Tibial nerve (tissue), 4 donors: ENCODE measurements around the gene SOWAHC. TPM values are rescaled to one million over a fixed set of nuclear protein-coding genes. Genes with fewer than 3 reads are reported as not detected.
A peak's percentile ranks its signal among the peaks of the same experiment; 100 is the strongest.
"Not testable (repeated sequence)": the region's sequence is repeated elsewhere in the genome, so short reads cannot be mapped to it uniquely, and the experiment has no call there.

Source experiments
- DNase-seq, 2 donors: peaks; one replicate each; pipeline ENCODE4 v3.0.0-alpha.2; 2019; ENCODE audit warnings: low spot score in 2 of 2
- H3K27ac ChIP-seq, 4 donors: fragments of 200-600 bp; sonication (generic) in 3 of 4; one replicate each; pipeline ENCODE4 v1.5.1; 2017 to 2019; ENCODE audit warnings: mild to moderate bottlenecking in 1 of 4
- H3K27me3 ChIP-seq, 2 donors: fragments of 200-600 bp; sonication (generic) in 1 of 2; one replicate each; pipeline versions ENCODE4 v1.5.1 to v1.6.0; 2017 to 2019
- H3K36me3 ChIP-seq, 3 donors: fragments of 200-600 bp; sonication (generic); one replicate each; pipeline ENCODE4 v1.5.1; 2018 to 2019
- H3K4me1 ChIP-seq, 4 donors: fragments of 200-600 bp; sonication (generic) in 3 of 4; one replicate each; pipeline ENCODE4 v1.5.1; 2017 to 2019
- H3K4me3 ChIP-seq, 4 donors: fragments of 200-600 bp; sonication (generic) in 3 of 4; one replicate each; pipeline ENCODE4 v1.5.1; 2017 to 2019; ENCODE audit warnings: mild to moderate bottlenecking in 1 of 4, moderate library complexity in 1 of 4
- H3K9me3 ChIP-seq, 4 donors: fragments of 200-600 bp; sonication (generic) in 3 of 4; one replicate each; pipeline ENCODE4 v1.5.1; 2017 to 2019
- CTCF ChIP-seq, 5 experiments: fragments of 200-600 bp in 3 of 5; fragments of 450-650 bp in 2 of 5; sonication (generic) in 3 of 5; IDR thresholded peaks; one replicate each; pipeline ENCODE4 v1.5.1; 2016 to 2019; ENCODE audit warnings: antibody characterized with exemption in 5 of 5, mild to moderate bottlenecking in 3 of 5, moderate library complexity in 2 of 5
- EP300 ChIP-seq, 2 donors: sonication (generic); formaldehyde crosslinking; IDR thresholded peaks; one replicate each; pipeline ENCODE4 v1.6.1; 2017; ENCODE audit warnings: antibody characterized with exemption in 2 of 2, mild to moderate bottlenecking in 1 of 2
- POLR2A ChIP-seq, 2 donors: fragments of 450-650 bp; IDR thresholded peaks; one replicate each; pipeline ENCODE4 v1.6.1; 2017; ENCODE audit warnings: antibody characterized with exemption in 2 of 2, mild to moderate bottlenecking in 2 of 2, moderate library complexity in 2 of 2
- WGBS, 2 donors: methylation state at CpG; one replicate each; pipeline ENCODE4 v1.1.5; 2018; 5-methylcytosine and 5-hydroxymethylcytosine counted together
- total RNA-seq, 4 donors: library from RNA; depleted of rRNA; stranded (reverse); fragments of >200 nt; gene quantifications; one replicate each; pipeline ENCODE4 v1.1.0, GENCODE V29; 2016

SOWAHC gene
- 10 to 100 TPM; 24.5 to 26.9 (median 25.1) TPM for total RNA-seq

DNA sequence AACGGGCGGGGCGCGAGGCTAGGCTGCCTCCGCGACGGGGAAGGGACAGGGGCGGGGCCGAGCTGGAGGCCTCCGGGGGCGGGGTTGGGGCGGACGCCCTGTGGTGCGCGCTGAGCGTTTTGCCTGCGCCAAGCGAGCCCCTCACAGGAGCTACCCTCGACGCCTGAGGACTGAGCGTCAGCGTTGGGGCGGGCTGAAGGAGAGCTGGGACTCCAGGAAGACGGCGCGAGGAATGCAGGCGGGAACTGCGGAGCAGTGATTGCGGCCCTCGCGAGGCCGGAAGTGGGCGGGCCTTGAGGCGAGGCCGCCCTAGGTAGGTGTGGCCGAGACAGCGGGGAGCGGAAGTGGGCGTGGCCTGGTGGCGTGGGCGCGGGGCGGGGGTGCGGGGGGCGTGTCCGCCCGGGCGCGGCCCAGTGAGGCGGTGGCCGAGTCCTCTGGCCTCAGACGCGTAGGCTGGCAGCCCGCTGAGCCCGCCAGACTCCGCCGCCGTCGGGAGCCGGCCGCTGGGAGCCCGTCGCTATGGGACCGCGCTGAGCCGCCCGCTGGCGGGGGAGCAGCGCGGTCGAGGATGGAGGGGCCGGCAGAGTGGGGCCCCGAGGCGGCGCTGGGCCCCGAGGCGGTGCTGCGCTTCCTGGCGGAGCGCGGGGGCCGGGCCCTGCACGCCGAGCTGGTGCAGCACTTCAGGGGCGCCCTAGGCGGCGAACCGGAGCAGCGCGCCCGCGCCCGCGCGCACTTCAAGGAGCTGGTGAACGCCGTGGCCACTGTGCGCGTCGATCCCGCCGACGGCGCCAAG lies at the start of gene SOWAHC, which contains the start of gene SEPTIN10:
Gene SOWAHC (plus strand): TSS at position 443 of the 793 bp plus-strand sequence. CDS start 126 bp downstream, at position 569.
Gene SEPTIN10 (minus strand): TSS at position 45 of the 793 bp plus-strand sequence. CDS start 139 bp downstream, outside the sequence.
- H3K27me3 ChIP-seq, result no peaks in the 10 kb centered on the region
- TF ChIP-seq POLR2A (IDR thresholded peaks at IDR 0.05) (peak; percentile 72 to 84), EP300 (IDR thresholded peaks at IDR 0.05) (peak; percentile 71 to 97), CTCF (IDR thresholded peaks at IDR 0.05) (peak in 1 of 5 experiments; percentile 35)
- DNase-seq, result peak; percentile 91 to 94
- H3K9me3 ChIP-seq, result no peaks in the 10 kb centered on the region
- WGBS, 2 donors, result 0 to 1% methylated on average over 6 to 43 of the region's 104 CpGs
- H3K4me3 ChIP-seq, result peak within 1 kb of the TSS; percentile 46 to 86 (median 76)
- H3K4me1 ChIP-seq, result peaks cover 0 to 44% (median 19%) of the 10 kb centered on the region in 4 donors
- H3K36me3 ChIP-seq, result no peaks in the 10 kb centered on the region
- H3K27ac ChIP-seq, result peak within 1 kb of the TSS; percentile 97 to 98 (median 98)

- 70 to 83% methylated on average over 1 of the region's 1 CpG for WGBS, 2 donors
- TF ChIP-seq EP300 (IDR thresholded peaks at IDR 0.05) (no peak), CTCF (IDR thresholded peaks at IDR 0.05) (no peak), POLR2A (IDR thresholded peaks at IDR 0.05) (no peak)
- no peaks in the 10 kb centered on the region for H3K27me3 ChIP-seq
- no peak overlapping the region for H3K27ac ChIP-seq
- H3K4me1 ChIP-seq, result no peaks in the 10 kb centered on the region
- no peak overlapping the region for H3K4me3 ChIP-seq
- no peak for DNase-seq
- peaks cover 0 to 33% (median 0%) of the 10 kb centered on the region in 3 donors for H3K36me3 ChIP-seq
- no peaks in the 10 kb centered on the region for H3K9me3 ChIP-seq
These were observed 38.8 kb upstream of the SOWAHC start for GRCh38 chr2:109575373-109575772.

GRCh38 chr2:109577630-109578029 lies 36.5 kb upstream of the SOWAHC start:
- H3K4me3 ChIP-seq, H3K4me1 ChIP-seq, H3K27ac ChIP-seq, H3K9me3 ChIP-seq, DNase-seq, H3K27me3 ChIP-seq: not testable (repeated sequence)
- peaks cover 0 to 17% (median 0%) of the 10 kb centered on the region in 3 donors for H3K36me3 ChIP-seq
- 93 to 95% methylated on average over 7 of the region's 7 CpGs for WGBS, 2 donors

- Histone ChIP-seq H3K4me1 (peaks cover 0 to 5% (median 0%) of the 10 kb centered on the region in 4 donors), H3K27me3 (no peaks in the 10 kb centered on the region), H3K9me3 (no peaks in the 10 kb centered on the region), H3K36me3 (peaks cover 0 to 34% (median 0%) of the 10 kb centered on the region in 3 donors), H3K4me3 (no peak overlapping the region), H3K27ac (no peak overlapping the region)
- DNase-seq, result no peak
- 77 to 80% methylated on average over 6 of the region's 6 CpGs for WGBS, 2 donors
- no peak for TF ChIP-seq POLR2A (IDR thresholded peaks at IDR 0.05)
These were observed 31.0 kb upstream of the SOWAHC start for GRCh38 chr2:109582928-109583895.

DNA sequence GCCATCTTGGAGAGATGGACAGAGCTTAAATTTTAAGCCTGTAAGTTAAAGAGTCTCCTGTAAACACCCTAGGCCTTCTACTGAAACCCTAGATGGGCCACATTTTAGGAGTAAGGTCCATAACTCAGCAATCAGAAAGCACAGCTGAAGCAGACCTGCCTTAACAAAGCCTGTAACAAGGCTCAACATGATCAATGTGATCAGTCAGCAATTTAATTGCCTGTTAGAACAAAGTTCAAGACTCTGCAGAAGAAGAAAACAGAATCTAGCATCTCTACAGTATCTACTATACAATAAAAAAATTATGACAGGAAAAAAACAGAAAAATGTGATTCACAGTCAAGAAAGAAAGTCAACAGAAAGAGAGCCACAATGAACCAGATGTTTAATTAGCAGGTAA lies 27.5 kb upstream of the SOWAHC start:
- no peak overlapping the region for H3K27ac ChIP-seq
- H3K4me3 ChIP-seq, result no peak overlapping the region
- H3K9me3 ChIP-seq, result no peaks in the 10 kb centered on the region
- peaks cover 0 to 38% (median 0%) of the 10 kb centered on the region in 3 donors for H3K36me3 ChIP-seq
- peaks cover 0 to 20% (median 0%) of the 10 kb centered on the region in 4 donors for H3K4me1 ChIP-seq
- H3K27me3 ChIP-seq, result no peaks in the 10 kb centered on the region
- no peak for DNase-seq
- TF ChIP-seq EP300 (IDR thresholded peaks at IDR 0.05) (no peak), POLR2A (IDR thresholded peaks at IDR 0.05) (no peak), CTCF (IDR thresholded peaks at IDR 0.05) (no peak)
